ENCODE measurements around the gene MUCL3.
"Not testable (repeated sequence)": the region's sequence is repeated elsewhere in the genome, so short reads cannot be mapped to it uniquely, and the experiment has no call there.

MUCL3 gene

GRCh38 chr6:30895343-30895742 is 45.4 kb upstream of the MUCL3 start:
- H3K27ac ChIP-seq, result no peak overlapping the region
- TF ChIP-seq ZFX (IDR thresholded peaks at IDR 0.05) (no peak), CTCF (conservative IDR thresholded peaks at IDR 0.05) (no peak)

DNA sequence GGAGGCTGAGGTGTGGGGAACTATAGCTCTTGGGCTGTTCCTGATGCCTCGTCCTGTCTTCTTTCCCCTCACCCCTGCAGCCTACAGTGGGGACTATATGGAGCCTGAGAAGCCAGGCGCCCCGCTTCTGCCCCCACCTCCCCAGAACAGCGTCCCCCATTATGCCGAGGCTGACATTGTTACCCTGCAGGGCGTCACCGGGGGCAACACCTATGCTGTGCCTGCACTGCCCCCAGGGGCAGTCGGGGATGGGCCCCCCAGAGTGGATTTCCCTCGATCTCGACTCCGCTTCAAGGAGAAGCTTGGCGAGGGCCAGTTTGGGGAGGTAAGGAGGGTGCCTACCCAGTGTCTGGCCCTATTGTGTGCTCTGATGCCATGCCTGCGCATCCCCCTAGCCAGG is 44.2 kb upstream of the MUCL3 start:
- no peak for TF ChIP-seq ZFX (IDR thresholded peaks at IDR 0.05)
- TF ChIP-seq CTCF (conservative IDR thresholded peaks at IDR 0.05), result no peak
- no peak overlapping the region for H3K27ac ChIP-seq

- H3K27ac ChIP-seq, result no peak overlapping the region
- TF ChIP-seq CTCF (conservative IDR thresholded peaks at IDR 0.05) (no peak), ZFX (IDR thresholded peaks at IDR 0.05) (no peak)
Measured at GRCh38 chr6:30897882-30898281, 42.9 kb upstream of the MUCL3 start.

DNA sequence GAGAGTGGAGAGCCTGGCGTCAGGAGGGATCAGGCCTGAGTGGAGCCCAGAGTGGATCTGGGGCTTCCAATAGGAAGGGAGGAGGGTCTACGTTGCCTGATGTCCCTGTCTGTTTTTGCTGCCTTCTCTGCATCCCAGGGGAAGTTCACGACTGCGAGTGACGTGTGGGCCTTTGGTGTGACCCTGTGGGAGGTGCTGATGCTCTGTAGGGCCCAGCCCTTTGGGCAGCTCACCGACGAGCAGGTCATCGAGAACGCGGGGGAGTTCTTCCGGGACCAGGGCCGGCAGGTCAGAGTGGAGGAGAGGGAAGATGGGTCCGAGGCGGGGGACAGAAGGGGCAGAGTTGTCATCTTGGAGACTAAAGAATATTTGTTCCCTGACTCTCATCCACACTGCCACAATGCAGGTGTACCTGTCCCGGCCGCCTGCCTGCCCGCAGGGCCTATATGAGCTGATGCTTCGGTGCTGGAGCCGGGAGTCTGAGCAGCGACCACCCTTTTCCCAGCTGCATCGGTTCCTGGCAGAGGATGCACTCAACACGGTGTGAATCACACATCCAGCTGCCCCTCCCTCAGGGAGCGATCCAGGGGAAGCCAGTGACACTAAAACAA is 41.9 kb upstream of the MUCL3 start:
- TF ChIP-seq ZFX (IDR thresholded peaks at IDR 0.05) (no peak), CTCF (conservative IDR thresholded peaks at IDR 0.05) (no peak)

GRCh38 chr6:30900863-30901417 is 39.8 kb upstream of the MUCL3 start:
- no peak overlapping the region for H3K27ac ChIP-seq
- TF ChIP-seq ZFX (IDR thresholded peaks at IDR 0.05) (no peak), CTCF (conservative IDR thresholded peaks at IDR 0.05) (no peak)

More for the DNA sequence above, 41.9 kb upstream of the MUCL3 start:
- no peak overlapping the region for H3K27ac ChIP-seq

GRCh38 chr6:30901436-30901835 is 39.3 kb upstream of the MUCL3 start:
- no peak overlapping the region for H3K27ac ChIP-seq
- no peak for TF ChIP-seq CTCF (conservative IDR thresholded peaks at IDR 0.05)

- H3K27ac ChIP-seq, result not testable (repeated sequence)
Measured at GRCh38 chr6:30902196-30902595, 38.6 kb upstream of the MUCL3 start.

DNA sequence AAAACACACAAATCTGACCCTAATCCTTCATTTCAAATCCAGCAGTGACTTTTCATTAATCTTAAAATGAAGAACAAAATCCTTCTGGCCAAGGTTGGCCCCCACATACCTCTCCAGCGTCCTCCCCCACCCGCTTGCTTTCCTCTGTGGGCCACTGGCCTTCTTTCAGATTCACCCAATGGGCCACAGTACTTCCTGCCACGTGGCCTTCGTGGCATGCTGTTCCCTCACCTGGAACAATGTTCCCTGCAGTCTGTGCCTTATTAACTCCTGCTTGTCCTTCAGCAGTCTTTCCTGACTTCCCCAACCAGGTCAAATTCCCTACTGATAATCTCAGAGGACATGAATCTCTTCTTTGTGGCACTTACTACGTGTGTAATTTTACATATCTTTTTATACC is 38.1 kb upstream of the MUCL3 start:
- TF ChIP-seq CTCF (conservative IDR thresholded peaks at IDR 0.05), result no peak
- no peak for TF ChIP-seq ZFX (IDR thresholded peaks at IDR 0.05)
- H3K27ac ChIP-seq, result no peak overlapping the region

Data from C4-2B (cell line).